ENCODE data around the gene CAVIN2. TPM values are rescaled to one million over a fixed set of nuclear protein-coding genes. Genes with fewer than 3 reads are reported as not detected.

CAVIN2 gene
- total and polyA plus RNA-seq, 9 of the 15 experiments (the other 6 are each of a cell fraction or from before 2014, with no cell fraction given), result 20.6 to 92.4 (median 69.0) TPM

- Histone ChIP-seq H3K9ac (ENCODE audit: insufficient read depth in 1 of 2, low read depth in 2 of 2, low read length in 2 of 2) (no peak overlapping the region), H3K36me3 (ENCODE audit: control insufficient read depth, insufficient read depth, low read length) (peaks cover 11% of the 10 kb centered on the region; the same call in 2 of the 3 replicates), H3K9me3 (replicated peaks; ENCODE audit: control insufficient read depth, insufficient read depth, low read depth, low read length) (no peaks in the 10 kb centered on the region), H3K27ac (ENCODE audit: extremely low read depth, low read depth, low read length) (0 out of 3 replicates have a peak overlapping the region, but pooled peaks have one; percentile 3), H3K27me3 (ENCODE audit: control insufficient read depth in 2 of 2, insufficient read depth in 2 of 2, low read length in 2 of 2) (no peaks in the 10 kb centered on the region), H2AFZ (ENCODE audit: low read depth, low read length) (peak overlapping the region; percentile 22), H3K4me2 (ENCODE audit: insufficient read depth, low read length) (peak overlapping the region; percentile 46), H3K4me1 (replicated peaks in 1 of 2; ENCODE audit: control insufficient read depth in 2 of 2, insufficient read depth in 2 of 2, low read length in 2 of 2) (peaks cover 5 to 28% of the 10 kb centered on the region in 2 experiments; a peak in 3 of 5 replicates), H3K9me1 (ENCODE audit: control insufficient read depth, insufficient read depth, low read length) (no peaks in the 10 kb centered on the region), H4K20me1 (replicated peaks; ENCODE audit: control insufficient read depth, insufficient read depth, low read length) (no peaks in the 10 kb centered on the region), H3K79me2 (ENCODE audit: control insufficient read depth, insufficient read depth, low read length) (peaks cover 28% of the 10 kb centered on the region; the same call in 1 of the 3 replicates), H3K4me3 (no peak overlapping the region)
- CTCF ChIA-PET (ENCODE audit: low intra/inter-chr PET ratio), result interaction anchor here (1.5 kb wide), 1 partner anchor 293 kb away, joined by 6 read pairs; no protein-coding TSS in a partner anchor
- peak; percentile 18 to 79 (median 40) for DNase-seq (ENCODE audit: extremely low read depth in 1 of 4, low spot score in 3 of 4)
- BruUV-seq (replicated peaks), result no TSS peak
- in situ Hi-C loops (cut with MboI) (no loop called here), intact Hi-C loops (cut with micrococcal nuclease) (loop anchor here (1.0 to 10.0 kb wide), 3 partner anchors 78 to 293 kb away; no protein-coding TSS in a partner anchor)
- 10% methylated on average over 6 of the region's 6 CpGs for WGBS (ENCODE audit: insufficient coverage, low coverage, missing lambda C conversion rate)
- peak; percentile 85 for FAIRE-seq
- ATAC-seq, result peak; percentile 92
- POLR2A ChIA-PET, result interaction anchor here (0.8 to 1.4 kb wide), 3 partner anchors 18 to 38 kb away, joined by 3 to 4 read pairs (median 4); no protein-coding TSS in a partner anchor
- TF ChIP-seq GABPA (tag; conservative IDR thresholded peaks at IDR 0.05; ENCODE audit: low read depth), result no peak
- 0 out of 2 replicates have a peak, but pooled peaks have one; percentile 27 for TF ChIP-seq DEAF1 (CRISPR knock-in tag; IDR thresholded peaks at IDR 0.05)
- TF ChIP-seq RHOXF2B (CRISPR knock-in tag; conservative IDR thresholded peaks at IDR 0.05), result no peak
- no peak for TF ChIP-seq STAT5B (CRISPR knock-in tag; IDR thresholded peaks at IDR 0.05)
- no peak for TF ChIP-seq ZSCAN32 (CRISPR knock-in tag; IDR thresholded peaks at IDR 0.05)
- TF ChIP-seq ARID2 (IDR thresholded peaks at IDR 0.05), result no peak
- TF ChIP-seq FUS (optimal IDR thresholded peaks at IDR 0.05; ENCODE audit: low read depth, low read length), result no peak
- no peak for TF ChIP-seq PHF8 (IDR thresholded peaks at IDR 0.05; ENCODE audit: borderline replicate concordance, low read length)
- no peak for TF ChIP-seq MEF2A (IDR thresholded peaks at IDR 0.05; ENCODE audit: control insufficient read depth, low read depth, low read length)
- no peak for TF ChIP-seq NCOA2 (IDR thresholded peaks at IDR 0.05; ENCODE audit: partially characterized antibody in 2 of 2)
- no peak for TF ChIP-seq NR2C2 (CRISPR knock-in tag; IDR thresholded peaks at IDR 0.05)
- TF ChIP-seq NR2C2 (tag; IDR thresholded peaks at IDR 0.05), result no peak
- no peak for TF ChIP-seq ILK (tag; IDR thresholded peaks at IDR 0.05; ENCODE audit: borderline replicate concordance, low read depth)
- no peak for TF ChIP-seq RFX7 (CRISPR knock-in tag; IDR thresholded peaks at IDR 0.05)
- TF ChIP-seq CEBPZ (IDR thresholded peaks at IDR 0.05; ENCODE audit: borderline replicate concordance, low read depth, low read length), result no peak
- TF ChIP-seq TAF1 (IDR thresholded peaks at IDR 0.05; ENCODE audit: control insufficient read depth, extremely low read depth, insufficient read depth, low read length, severe bottlenecking), result no peak
These were observed 22.3 kb upstream of the CAVIN2 start for GRCh38 chr2:191869178-191869577.

Data from K562 (cell line).